GM21825 (cell line): ENCODE measurements around the gene MAML2.
A peak's percentile ranks its signal among the peaks of the same experiment; 100 is the strongest.

Experiments
- ATAC-seq: cut with Tn5 transposase; IDR thresholded peaks from one replicate; pipeline ENCODE4 v1.9.1; 2021; ENCODE audit warnings: mild to moderate bottlenecking, moderate library complexity; ENCODE audit not compliant: unreplicated experiment

The MAML2 gene

DNA sequence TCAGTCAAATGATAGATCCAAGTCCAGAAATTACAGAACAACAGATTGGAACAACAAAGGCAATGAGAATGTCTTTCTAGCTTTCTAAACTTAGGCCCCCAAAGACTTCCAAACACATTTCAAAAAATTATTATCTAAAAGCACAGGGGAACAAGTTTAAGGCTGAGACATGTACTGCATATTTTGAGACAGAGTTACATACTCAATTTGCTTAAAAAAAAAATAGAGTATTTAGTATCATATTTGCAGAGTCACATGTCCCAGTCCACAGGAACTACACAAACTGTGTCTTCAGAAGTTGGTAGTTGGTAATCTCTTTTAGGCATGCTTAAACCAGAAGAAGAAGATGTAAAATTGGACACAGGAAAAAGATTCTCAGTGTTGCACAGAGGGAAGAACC is 127.2 kb downstream of the MAML2 start:
- no peak for ATAC-seq

DNA sequence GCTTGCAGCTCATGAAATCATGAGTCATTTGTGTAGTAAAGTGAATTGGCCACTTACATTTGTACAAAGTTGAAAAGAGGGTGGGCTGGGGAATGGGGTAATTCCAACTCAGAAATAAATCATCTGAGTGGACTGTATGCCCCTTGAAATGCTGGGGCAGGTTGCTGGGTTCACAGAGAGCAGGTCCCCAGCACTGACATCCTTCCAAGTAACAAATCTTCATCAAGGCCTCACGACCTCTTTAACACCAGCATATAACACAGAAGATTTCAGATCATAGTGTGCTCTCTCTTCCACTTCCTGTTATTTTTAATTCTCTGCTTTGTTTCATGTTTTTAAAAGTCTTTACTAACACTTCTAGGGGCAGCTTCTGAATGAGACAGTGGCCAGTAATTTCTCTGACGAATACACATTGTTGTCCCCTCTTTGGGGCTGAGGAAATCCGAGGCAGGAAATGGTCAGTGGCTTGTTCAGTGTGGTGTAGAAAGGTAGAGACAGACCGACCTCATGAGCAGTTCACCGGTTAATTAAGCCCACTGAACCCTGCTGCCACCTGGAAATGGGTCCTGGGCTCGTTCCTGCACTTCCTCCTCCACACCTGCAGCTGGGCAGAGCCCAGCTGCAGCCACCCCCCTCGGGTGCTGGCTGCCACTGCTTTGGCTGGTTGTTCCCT is 127.7 kb downstream of the MAML2 start:
- peak; percentile 80 for ATAC-seq

- no peak for ATAC-seq
Observed at GRCh38 chr11:96214777-96215109, 128.3 kb downstream of the MAML2 start.

- ATAC-seq: no peak
Observed at GRCh38 chr11:96213500-96213899, 129.5 kb downstream of the MAML2 start.

DNA sequence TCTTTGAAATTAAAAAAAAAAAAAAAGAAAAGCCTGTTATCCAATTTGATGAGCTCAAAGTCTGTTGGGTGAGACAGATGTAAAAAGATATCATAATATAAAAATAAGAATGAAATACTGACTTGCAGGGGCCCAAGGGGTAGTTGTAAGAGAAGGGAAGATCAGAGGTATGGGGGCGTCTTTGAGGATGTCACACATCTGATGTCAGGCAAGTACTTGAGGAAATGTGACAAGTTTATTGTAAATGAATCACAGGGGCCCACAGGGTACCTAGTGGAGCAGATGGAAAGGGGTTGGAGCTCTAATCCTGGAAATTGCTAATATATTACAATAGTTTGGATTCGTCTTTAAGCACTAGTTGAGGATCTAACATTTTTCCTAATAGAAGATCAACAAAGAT is 131.6 kb downstream of the MAML2 start:
- ATAC-seq: no peak

DNA sequence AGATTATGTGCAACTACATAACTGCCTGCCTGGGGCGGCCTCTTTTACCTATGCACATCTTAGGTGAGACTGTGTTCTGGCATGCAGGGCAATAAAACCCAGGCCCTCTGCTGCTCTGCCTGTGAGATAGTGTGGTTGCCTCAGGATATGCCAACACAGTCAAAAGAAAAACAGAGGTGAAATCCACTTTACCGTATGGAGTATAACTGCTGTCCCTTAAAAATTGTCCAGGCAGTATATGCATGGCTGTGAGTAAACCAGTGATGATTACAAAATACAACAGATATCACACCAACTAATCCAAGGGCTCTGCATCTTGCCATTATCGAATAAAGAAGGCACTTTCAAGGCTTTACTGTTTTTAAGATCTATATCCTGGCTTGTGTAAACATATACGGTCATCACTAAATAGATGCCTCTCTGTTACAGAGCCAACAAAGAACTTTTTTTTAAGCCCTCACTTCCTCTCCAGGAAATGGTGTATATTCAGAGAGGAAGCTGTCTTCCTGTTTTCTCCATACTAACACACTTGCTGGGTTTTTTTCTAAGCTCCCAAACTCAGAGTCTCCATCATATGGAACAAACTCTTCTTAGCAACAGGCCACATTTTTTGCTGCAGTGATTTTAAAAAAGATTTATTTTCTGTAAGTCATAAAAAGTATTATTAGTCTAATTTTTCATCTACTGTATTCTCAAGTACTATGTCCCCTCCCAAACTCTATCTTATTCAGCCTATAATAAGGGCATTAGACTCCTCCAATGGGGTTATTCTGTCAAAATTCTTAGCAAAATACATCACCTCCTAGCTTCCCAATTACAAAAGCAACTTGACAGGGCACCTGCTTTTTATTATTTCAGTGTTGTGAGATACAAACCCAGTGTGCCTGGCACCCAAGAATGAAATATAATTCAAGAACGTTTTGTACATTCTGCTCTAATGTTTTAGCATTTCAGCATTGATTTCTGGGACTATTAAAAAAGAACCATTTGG is 135.2 kb downstream of the MAML2 start:
- ATAC-seq: no peak

DNA sequence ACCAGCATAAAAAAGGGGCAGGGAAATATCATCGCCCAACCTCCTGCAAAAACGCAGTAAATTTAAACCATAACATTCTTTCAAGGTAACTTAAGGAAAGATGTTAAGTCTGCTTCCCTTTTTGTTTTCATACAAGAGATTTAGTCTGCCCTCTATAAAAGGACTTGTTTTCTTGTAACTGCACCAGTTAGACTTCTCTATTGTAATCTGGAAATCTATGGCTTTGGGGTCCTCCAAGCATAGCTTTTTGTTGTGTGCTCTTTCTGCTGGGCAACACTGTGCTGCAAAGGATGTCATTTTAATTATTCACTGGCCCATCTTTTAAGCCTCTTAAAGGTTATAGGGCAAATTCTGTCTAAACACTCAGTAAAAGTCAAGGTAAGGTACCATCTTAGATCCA is 136.0 kb downstream of the MAML2 start:
- ATAC-seq: no peak

- no peak for ATAC-seq
Observed at GRCh38 chr11:96205460-96205809, 137.6 kb downstream of the MAML2 start.

DNA sequence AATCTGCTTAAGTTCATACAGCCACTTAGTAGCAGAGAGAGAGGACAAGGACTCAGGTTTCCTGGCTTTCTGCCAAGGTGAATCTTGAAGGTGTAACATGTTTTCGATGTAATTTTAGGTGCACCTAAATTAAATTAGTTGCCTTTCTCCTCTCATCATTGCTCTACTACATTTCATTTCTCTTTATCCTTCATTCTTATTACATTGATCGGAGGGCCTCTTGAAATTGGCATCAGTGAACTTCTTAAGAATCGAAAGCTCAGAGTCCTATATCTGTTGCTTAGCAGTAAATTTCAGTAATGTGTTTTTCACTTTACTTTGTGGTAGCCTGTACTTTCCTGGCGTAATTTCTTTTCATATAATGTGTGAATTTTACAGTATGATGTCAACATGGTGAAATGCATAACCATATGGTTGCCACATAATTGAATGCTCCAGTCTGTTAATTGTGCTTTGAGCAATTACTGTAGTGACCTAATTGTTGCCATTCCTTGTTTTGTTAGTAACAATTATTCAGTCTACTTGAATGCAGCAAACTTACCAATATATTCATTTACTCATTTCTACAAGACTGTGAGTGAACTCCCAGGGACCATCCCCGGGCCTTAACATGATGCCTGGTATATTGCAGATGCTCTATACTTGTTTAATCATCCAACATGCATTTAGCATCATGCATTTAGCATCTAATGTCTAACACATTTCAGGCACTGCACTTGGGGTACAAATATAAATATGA is 138.1 kb downstream of the MAML2 start:
- ATAC-seq: no peak

DNA sequence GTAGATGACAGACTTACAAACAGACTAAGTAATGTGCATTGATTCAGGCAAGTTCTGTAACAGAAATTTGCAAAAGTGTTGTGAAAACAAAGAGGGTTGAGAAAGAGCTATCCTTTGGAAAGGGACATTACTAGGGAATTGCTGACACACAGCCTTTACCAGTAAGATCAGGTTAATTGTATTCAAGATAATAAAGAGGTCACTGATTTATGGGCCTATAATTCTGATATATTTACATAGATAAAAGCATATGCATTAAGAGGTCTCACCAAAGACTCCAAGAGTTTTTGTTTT is 138.7 kb downstream of the MAML2 start:
- no peak for ATAC-seq

- ATAC-seq: no peak
Observed at GRCh38 chr11:96203567-96204365, 139.2 kb downstream of the MAML2 start.

DNA sequence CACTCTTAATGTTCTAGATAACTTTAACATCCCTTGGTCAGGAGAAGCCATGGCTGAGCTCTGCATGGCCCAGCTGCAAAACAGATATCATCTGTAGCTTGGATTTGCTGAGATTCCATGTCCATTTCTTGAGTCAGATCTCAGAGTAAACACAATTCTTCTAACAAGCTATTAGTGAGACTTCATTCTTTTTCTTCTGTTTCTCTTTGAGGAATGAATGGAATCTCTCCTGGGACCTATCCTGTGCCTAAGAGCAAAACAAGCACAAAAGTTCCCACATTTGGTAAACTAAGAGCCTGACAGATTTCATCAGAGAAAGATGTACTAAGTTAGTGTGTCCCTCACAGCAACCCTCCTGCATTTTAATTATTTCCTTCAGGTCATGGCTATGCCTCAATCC is 142.8 kb downstream of the MAML2 start:
- ATAC-seq: no peak

- ATAC-seq: no peak
Observed at GRCh38 chr11:96199563-96200025, 143.4 kb downstream of the MAML2 start.

- peak; percentile 82 for ATAC-seq
Observed at GRCh38 chr11:96197801-96198701, 144.9 kb downstream of the MAML2 start.

DNA sequence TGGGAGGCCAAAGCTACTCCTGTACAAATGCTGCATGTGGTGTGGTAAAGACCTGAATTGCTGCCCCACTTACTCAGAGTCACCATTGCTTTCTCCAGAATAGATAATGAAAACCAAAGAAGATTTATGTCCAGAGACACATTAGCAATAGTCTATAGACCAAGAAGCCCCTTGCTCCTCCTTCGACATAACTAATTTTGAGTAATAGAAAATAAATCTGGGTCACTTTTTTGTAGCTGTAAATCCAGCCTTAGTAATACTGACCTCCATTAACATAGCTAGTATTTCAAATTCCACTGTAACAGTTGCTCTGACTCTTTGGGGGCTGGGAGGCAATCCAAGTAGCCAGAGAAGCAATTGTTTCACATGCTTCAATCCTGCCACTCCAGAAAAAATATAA is 145.9 kb downstream of the MAML2 start:
- no peak for ATAC-seq

DNA sequence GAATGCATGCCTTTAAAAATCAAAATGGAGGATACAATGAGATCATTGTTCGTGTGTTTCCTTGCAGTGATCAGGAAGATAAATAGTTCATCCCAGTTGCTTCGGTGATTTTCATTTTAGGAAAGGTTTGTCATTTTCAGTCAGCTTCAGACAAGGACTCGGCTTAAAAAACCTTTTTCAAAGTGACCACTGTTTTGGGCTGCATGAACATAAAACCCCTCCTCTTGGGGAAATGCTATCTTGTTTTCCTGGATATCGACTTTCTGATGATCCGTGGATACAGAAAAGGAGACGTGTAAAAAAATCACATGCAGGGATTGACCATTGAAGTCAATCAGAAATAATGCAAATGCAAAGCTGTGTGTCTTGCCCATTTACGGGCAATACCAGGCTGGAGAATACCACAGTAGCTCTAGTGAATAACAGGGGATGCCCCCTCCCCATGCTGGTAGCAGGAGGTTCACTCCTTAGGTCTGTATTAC is 146.8 kb downstream of the MAML2 start:
- ATAC-seq: no peak

DNA sequence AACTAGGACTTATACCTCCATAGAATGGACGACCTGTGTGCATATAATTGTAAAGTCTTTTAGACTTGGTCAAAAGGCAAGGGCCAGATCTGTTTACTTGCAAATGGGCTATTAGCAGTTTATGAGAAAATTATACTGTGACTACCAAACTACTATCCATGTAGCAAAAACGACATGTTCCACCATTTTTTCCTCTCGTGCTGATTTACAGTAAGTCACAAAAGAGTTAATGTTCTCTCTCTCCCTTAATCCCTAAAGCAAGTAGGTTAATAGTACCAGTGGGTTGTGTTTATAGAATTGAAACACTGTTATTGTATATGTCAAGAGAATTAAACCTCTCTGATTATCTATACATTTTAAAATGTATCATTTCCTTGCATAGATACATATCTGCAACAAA is 147.3 kb downstream of the MAML2 start:
- no peak for ATAC-seq

- ATAC-seq: no peak
Observed at GRCh38 chr11:96194581-96195374, 148.2 kb downstream of the MAML2 start.
